ENCODE measurements around the gene SIRT1. TPM values are rescaled to one million over a fixed set of nuclear protein-coding genes. Genes with fewer than 3 reads are reported as not detected.

SIRT1 gene
- total RNA-seq: 8.8 and 9.6 TPM in 2 replicates

DNA sequence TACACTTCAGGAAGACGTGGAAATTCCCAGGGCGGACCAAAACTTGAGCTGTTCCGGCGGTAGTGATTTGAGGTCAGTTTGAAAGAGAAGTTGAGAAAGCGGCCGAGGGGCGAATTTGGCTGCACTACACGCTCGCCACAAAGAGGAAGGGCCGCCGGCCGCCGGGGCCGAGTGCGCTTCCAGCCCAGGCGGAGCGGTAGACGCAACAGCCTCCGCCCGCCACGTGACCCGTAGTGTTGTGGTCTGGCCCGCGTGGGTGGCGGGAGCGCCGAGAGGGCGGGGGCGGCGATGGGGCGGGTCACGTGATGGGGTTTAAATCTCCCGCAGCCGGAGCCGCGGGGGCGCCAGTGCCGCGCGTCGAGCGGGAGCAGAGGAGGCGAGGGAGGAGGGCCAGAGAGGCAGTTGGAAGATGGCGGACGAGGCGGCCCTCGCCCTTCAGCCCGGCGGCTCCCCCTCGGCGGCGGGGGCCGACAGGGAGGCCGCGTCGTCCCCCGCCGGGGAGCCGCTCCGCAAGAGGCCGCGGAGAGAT, at the start of gene SIRT1:
Gene SIRT1 (plus strand): TSS at position 344 of the 529 bp plus-strand sequence. CDS start 66 bp downstream, at position 410.

GRCh38 chr10:67837541-67838314, 46.7 kb upstream of the SIRT1 start, which contains the start of gene DNAJC12:
Gene DNAJC12, minus strand, starts transcription at chr10:67838188. Its CDS starts 177 bp downstream, at chr10:67838011.

Small RNA genes lying within 50 kb of the gene (small RNA-seq; reads per million reads assigned to genes)
- gene RNU6-523P: not detected

Other genes starting within 250 kb of the SIRT1 start
- gene CTNNA3, start 188.5 kb upstream of the SIRT1 start, total RNA-seq: under 0.01 and 0.29 TPM in 2 replicates
- 4.9 and 17.3 TPM in 2 replicates for gene DNAJC12, start 46.5 kb upstream of the SIRT1 start, total RNA-seq
- gene HERC4, start 190.6 kb downstream of the SIRT1 start, total RNA-seq: 41.2 and 68.8 TPM in 2 replicates
- gene MYPN, start 224.8 kb downstream of the SIRT1 start, total RNA-seq: under 0.01 and 0.29 TPM in 2 replicates

All from vein endothelial cell (primary cell).